ENCODE measurements around the gene B3GNT8.
"Not testable (repeated sequence)": the region's sequence is repeated elsewhere in the genome, so short reads cannot be mapped to it uniquely, and the experiment has no call there.

Gene B3GNT8

DNA sequence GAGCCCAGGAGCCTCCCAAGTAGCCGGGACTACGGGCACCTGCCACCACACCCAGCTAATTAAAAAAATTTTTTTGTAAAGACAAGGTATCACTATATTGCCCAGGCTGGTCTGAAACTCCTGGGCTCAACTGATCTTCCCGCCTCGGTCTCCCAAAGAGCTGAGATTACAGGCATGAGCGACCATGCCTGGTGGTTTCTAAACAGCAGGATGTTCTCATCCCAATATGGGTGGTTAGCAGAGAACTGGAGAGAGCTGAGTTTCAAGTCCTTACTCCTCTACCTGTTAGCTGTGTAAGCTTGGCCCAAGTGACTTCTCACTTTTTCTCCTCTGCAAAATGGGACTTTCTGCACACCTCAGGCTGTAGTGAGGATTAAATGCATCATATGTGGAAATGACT lies 42.8 kb downstream of the B3GNT8 start:
- no peak for DNase-seq

DNA sequence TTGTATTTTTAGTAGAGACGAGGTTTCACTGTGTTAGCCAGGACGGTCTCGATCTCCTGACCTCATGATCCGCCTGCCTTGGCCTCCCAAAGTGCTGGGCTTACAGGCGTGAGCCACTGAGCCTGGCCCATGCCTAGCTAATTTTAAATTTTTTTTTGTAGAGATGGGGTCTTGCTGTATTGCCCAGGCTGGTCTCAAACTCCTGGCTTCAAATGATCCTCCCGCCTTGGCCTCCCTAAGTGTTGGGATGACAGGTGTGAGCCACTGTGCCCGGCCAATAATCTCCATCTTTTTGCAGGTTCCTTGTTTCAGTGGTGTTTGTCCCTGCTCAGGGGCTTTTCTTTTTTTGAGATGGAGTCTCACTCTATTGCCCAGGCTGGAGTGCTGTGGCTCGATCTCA lies 45.6 kb downstream of the B3GNT8 start:
- not testable (repeated sequence) for DNase-seq

DNA sequence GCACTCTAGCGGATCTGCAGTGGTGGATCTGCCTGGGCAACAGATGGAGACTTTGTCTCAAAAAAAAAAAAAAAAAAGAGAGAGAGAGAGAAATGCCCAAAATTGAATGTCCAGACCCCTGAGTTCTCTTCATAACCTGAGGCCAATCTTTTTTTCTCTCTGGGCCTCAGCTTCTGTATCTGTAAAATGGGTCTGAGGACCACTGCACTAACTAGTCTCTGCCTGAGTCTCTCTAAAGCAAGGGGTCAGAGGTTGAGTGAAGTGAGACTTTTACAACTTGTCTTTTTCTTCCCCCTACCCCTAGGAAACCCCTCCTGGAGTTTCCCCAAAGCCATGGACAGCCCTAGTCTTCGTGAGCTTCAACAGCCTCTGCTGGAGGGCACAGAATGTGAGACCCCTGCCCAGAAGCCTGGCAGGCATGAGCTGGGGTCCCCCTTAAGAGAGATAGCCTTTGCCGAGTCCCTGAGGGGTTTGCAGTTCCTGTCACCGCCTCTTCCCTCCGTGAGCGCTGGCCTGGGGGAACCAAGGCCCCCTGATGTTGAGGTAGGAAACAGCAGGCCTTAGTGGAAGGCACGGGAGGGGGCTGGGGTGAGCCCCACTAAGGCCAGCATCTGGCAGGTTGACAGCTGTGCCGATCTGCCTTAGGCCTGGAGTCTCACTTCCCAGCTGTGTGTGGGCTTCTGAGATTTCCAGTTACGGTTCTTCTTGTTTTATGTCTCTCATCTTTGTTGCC lies 49.0 kb downstream of the B3GNT8 start:
- DNase-seq: no peak

DNA sequence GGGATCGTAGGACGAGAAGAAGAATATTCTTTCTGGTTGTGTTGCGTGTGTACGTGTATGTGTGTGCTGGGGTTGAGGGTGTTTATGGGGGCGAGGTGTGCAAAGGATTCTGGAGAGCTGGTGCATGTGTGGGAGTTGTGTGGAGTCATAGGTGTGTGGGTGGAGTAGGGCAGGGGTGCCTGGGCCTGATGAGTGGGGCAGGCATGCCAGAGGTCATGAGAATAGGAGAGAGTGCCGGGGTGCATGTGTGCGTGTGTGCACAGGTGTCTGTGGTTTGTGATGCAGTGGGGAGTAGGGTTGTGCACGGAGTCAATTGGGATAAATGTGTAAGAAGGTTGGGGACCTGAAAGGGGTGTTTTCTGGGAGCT lies 50.2 kb downstream of the B3GNT8 start:
- DNase-seq: no peak

DNA sequence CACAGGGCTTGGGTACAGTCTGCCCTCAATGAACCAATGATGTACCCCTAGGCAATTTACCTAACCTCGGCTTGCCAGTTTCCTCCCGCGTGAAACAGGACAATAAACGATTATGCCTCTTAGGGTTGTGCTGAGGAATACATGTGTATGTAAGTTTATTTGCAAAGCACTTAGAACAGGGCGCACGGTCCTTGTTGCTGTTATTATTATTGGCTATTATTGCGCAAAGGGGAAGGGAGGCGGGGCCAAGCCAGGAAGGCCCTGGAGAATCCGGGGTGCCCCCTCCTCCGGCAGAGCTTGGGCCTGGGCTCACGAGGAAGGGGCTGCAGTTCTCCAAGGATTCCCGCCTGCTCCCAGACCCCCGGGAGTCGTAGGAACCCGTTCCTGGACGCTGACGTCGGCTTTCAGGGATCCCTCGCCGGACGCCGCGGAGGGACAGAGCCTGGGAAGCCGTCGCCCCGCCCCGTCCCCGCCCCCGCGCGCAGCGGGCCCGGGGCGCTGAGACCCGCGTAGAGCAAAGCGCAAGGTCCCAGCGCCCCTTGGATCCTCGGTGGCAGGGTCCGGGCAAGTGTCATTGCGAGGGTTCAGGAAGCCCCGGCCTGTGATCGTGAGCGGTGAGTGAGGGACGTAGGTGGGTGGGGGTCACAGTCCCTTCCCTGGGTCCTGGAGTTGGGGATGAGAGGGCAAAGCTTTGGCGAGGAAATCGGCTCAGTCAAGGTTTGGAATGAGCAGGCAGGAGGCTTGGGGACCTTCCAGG lies 50.8 kb downstream of the B3GNT8 start, which contains the start of gene TMEM91:
TMEM91 (plus strand) TSS at position 293 of the 757 bp plus-strand sequence. CDS start 1,777 bp downstream, outside the sequence.
- DNase-seq: peak; percentile 35
